ENCODE results near the gene IMMP2L.

The IMMP2L gene

GRCh38 chr7:111202321-111202720, 360.0 kb downstream of the IMMP2L start:
- no peak for DNase-seq

DNA sequence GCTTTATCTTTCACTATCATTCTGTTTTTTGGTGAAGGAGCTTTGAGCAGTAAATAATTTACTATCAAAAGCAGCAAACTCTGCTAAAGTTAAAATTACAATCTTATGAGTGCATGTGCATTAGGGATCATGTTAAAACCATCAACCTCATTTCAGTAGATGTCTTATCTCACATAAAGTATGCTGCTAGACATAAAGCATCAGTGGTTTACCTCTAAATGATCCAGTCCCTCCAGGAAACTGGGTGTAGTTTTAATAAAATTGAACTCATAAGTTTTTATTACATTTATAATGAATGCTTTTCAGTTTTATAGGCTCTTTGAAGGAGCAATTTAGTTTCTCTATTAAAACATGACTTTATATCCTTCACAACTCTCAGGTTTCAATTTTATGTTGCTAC, 362.6 kb downstream of the IMMP2L start:
- peak; percentile 4 for DNase-seq

- DNase-seq = peak; percentile 99
Observed at GRCh38 chr7:111198255-111198654, 364.0 kb downstream of the IMMP2L start.

GRCh38 chr7:111196655-111197054, 365.6 kb downstream of the IMMP2L start:
- no peak for DNase-seq

DNA sequence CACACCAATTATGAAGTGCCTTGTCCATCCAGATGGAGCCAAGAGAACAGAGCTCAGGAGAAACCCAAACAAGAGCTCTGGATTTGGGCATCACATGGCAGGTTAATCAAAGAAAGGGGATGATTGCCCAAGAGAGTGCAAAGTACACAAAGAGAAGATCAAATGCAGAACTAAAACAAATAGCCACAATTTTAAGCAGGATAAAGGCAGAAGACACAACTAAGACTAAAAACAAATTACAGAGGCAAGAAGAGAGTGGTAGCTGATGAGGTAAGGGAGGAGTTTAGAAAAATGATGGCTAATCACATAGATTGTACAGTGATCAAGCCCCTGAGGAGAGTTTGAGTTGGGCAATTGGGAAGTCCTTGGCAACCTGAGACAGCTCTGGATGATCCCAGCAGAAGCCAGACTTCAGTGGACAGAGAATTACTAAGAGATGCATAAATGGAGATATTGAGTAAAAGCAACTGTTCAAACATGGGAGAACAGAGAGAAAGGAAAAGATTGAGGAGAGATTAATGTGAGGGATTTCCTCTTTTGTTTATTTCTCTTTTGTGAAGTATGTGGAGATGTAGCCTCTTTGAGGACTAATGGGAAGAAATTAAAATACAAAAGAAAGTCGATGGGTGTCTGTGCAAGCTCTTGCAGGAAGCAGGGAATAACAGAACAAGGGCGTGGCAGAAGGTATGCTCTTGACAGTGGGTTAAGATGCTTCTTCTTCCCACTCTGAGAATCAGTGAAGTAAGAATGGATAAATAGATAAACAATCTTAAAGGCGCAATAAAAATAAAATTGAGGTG, 369.5 kb downstream of the IMMP2L start:
- no peak for DNase-seq

- DNase-seq = no peak
Observed at GRCh38 chr7:111190804-111191203, 371.5 kb downstream of the IMMP2L start.

- no peak for DNase-seq
Observed at GRCh38 chr7:111184987-111185386, 377.3 kb downstream of the IMMP2L start.

GRCh38 chr7:111183321-111183720, 379.0 kb downstream of the IMMP2L start:
- no peak for DNase-seq

GRCh38 chr7:111180338-111180737, 382.0 kb downstream of the IMMP2L start:
- no peak for DNase-seq

- no peak for DNase-seq
Observed at GRCh38 chr7:111175908-111176441, 386.3 kb downstream of the IMMP2L start.

GRCh38 chr7:111174510-111174909, 387.8 kb downstream of the IMMP2L start:
- DNase-seq = no peak

DNA sequence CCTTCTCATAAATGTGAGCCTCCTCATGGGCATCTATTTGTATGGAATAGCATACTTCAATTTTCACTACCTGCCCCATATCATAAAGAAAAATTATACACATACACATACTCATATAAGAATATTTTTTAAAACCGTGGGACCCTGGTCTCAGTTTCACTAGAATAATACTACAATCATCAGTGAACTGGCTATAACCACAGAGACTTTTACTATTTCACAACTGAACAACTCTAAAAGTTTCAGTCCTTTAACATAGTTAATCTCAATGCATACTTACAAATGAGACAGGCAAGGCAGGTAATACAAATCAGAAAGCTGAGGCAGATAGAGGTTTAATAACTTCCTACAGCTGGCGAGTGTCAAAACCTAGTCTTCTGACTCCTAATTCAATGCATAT, 388.3 kb downstream of the IMMP2L start:
- no peak for DNase-seq

GRCh38 chr7:111173528-111173927, 388.8 kb downstream of the IMMP2L start:
- DNase-seq = no peak

GRCh38 chr7:111172564-111173257, 389.6 kb downstream of the IMMP2L start:
- no peak for DNase-seq

- peak; percentile 74 for DNase-seq
Observed at GRCh38 chr7:111168182-111168581, 394.1 kb downstream of the IMMP2L start.

DNA sequence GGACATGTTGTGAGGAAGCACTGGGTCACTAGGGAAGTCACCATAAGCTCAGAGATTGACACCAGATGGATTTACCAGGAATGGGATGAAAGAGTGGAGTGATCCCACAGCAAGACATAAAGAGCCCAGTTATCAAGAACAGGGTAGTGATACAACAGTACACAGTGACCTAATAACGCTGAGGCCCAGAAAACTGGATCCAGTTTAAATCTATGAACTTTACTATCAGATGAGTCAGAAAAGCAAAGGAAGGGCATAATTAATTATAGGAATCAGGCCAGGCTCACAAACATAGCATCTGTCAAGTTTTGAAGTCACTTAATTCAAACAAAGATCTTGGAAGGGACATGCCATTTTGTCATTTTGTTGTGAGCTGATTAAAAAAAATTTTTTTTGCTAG, 397.9 kb downstream of the IMMP2L start:
- DNase-seq = no peak

DNA sequence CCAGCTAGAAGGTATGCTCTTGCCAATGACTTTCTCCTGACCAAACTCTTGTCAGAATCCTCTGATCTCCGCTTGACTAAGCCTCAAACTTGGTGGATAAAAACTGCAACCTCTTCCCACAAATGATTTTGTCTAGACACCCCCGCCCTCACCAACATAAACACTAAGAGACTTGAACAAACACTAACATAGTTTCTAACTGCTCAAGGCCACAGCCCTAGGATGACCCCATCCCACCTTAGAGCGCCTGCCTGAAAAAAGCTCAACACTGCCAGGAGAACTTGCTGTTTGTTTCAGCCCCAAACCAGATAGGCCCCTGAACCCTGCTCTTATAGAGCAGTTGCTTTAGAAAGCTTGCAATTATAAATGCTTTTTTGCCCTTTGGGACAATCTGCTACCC, 399.6 kb downstream of the IMMP2L start:
- no peak for DNase-seq

DNA sequence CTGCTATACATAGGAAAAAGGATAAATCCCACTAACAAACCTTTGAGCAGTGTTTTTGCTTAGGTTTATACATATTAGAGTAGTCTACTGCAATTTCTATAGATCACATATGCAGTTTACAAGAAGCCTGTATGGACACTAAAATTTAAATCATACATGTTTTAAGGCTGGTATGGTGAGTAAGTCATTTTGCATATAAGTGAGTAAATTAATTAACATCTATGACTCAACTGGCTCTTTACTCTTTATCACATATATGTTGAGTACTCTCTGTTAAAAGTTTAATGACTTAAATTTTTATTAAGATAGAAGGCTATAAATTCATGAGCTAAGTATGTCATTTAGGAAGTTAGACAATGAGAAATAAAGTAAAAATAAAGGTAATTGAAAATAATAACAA, 402.0 kb downstream of the IMMP2L start:
- DNase-seq = no peak

- DNase-seq = peak; percentile 66
Observed at GRCh38 chr7:111159426-111159825, 402.9 kb downstream of the IMMP2L start.

GRCh38 chr7:111150709-111151108, 411.6 kb downstream of the IMMP2L start:
- DNase-seq = no peak

GRCh38 chr7:111147708-111148533, 414.4 kb downstream of the IMMP2L start:
- no peak for DNase-seq

- no peak for DNase-seq
Observed at GRCh38 chr7:111146136-111146535, 416.2 kb downstream of the IMMP2L start.

DNA sequence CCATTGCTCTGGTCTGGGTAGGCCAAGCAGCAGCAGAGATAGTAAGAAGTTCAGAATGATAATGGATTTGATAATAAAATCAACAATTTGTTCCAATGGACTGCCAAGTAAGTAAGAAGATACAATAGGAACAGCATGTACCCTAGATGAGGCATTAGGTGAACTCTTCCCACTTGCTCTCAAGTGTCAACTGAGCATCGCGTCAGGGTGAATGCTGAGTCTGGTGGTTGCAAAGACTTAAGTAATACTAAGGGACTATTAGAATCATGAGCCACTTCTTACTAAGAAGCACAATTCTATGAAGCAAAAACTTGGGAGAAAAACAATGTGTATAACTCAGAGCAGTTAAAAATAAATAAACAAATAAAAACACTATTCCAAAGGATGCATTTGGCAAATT, 416.8 kb downstream of the IMMP2L start:
- no peak for DNase-seq
